Endothelial cell of umbilical vein (primary cell): ENCODE measurements around the gene CAMK2G. TPM values are rescaled to one million over a fixed set of nuclear protein-coding genes. Genes with fewer than 3 reads are reported as not detected.

Experiments
- BruUV-seq: library from RNA; stranded (reverse); fragments of 400-500 nt; replicated peaks from 2 replicates; lab custom pipeline; 2021; lab: Mats Ljungman, UMichigan
- CTCF ChIA-PET: fragments of 300-600, 350-600 bp; sonication (Branson Sonifier 250); formaldehyde crosslinking; loops from one replicate; lab custom pipeline; 2021; ENCODE audit warnings: antibody characterized with exemption, inconsistent platforms; lab: Charles Lee
- POLR2A ChIA-PET: fragments of 300-600, 350-600 bp; sonication (Branson Sonifier 250); formaldehyde crosslinking; loops from one replicate; lab custom pipeline; 2021; ENCODE audit warnings: antibody characterized with exemption, inconsistent platforms; lab: Charles Lee
- DNase-seq: peaks from one replicate; pipeline ENCODE4 v3.0.0-alpha.2; 2011; ENCODE audit warnings: low read depth, low spot score
- FAIRE-seq: peaks from 2 replicates; lab custom pipeline; 2011; peaks lifted over from hg19 to GRCh38; lab: Jason Lieb, UNC
- H2AFZ ChIP-seq: 2 replicates; pipeline ENCODE4 v1.6.0; 2012; ENCODE audit warnings: low read depth, low read length, control low read depth, inconsistent platforms
- H3K27ac ChIP-seq: 2 replicates; pipeline ENCODE4 v1.5.1; 2011; ENCODE audit warnings: low read depth, mild to moderate bottlenecking, control low read depth, low read length, moderate library complexity; ENCODE audit not compliant: insufficient read depth
- H3K27me3 ChIP-seq, 2 experiments: 2 replicates each; pipeline versions ENCODE4 v1.6.0 to v1.6.1; 2011; ENCODE audit warnings: low read length in 2 of 2, mixed read lengths in 1 of 2; ENCODE audit not compliant: control insufficient read depth in 2 of 2, insufficient read depth in 2 of 2
- H3K36me3 ChIP-seq, 2 experiments: 2 replicates in 1 of 2; 3 replicates in 1 of 2; pipeline ENCODE4 v1.5.1; 2011; ENCODE audit warnings: low read length in 2 of 2, mild to moderate bottlenecking in 1 of 2, moderate library complexity in 1 of 2; ENCODE audit not compliant: control insufficient read depth in 2 of 2, insufficient read depth in 2 of 2; ENCODE audit errors: extremely low read depth in 1 of 2
- H3K4me1 ChIP-seq: 3 replicates; pipeline ENCODE4 v1.5.1; 2011; ENCODE audit warnings: mild to moderate bottlenecking, low read length; ENCODE audit not compliant: control insufficient read depth, insufficient read depth; ENCODE audit errors: extremely low read depth
- H3K4me2 ChIP-seq: 2 replicates; pipeline ENCODE4 v1.6.1; 2011; ENCODE audit warnings: low read length, control low read depth, mixed read lengths; ENCODE audit not compliant: insufficient read depth
- H3K4me3 ChIP-seq, 3 experiments: fragments of 200-600 bp in 1 of 3; sonication (generic), shearing (Covaris generic) in 1 of 3; replicated peaks in 1 of 3; 2 replicates each; pipeline ENCODE4 v1.5.1; 2011 to 2016; ENCODE audit warnings: control low read depth in 3 of 3, low read length in 3 of 3, mild to moderate bottlenecking in 2 of 3, inconsistent platforms in 1 of 3, low read depth in 1 of 3, moderate library complexity in 1 of 3; ENCODE audit not compliant: insufficient read depth in 1 of 3
- H3K79me2 ChIP-seq: 2 replicates; pipeline ENCODE4 v1.6.0; 2012; ENCODE audit warnings: low read length, inconsistent platforms; ENCODE audit not compliant: control insufficient read depth, insufficient read depth
- H3K9ac ChIP-seq: replicated peaks from 2 replicates; pipeline ENCODE3; 2011; ENCODE audit warnings: low read length, control low read depth; ENCODE audit not compliant: insufficient read depth; ENCODE audit errors: extremely low read depth
- H3K9me1 ChIP-seq: replicated peaks from 3 replicates; pipeline ENCODE4 v1.6.0; 2011; ENCODE audit warnings: mild to moderate bottlenecking, low read length; ENCODE audit not compliant: control insufficient read depth, insufficient read depth; ENCODE audit errors: extremely low read depth
- H3K9me3 ChIP-seq: replicated peaks from 2 replicates; pipeline ENCODE4 v1.5.1; 2012; ENCODE audit warnings: low read length, inconsistent platforms; ENCODE audit not compliant: control insufficient read depth, insufficient read depth
- H4K20me1 ChIP-seq: replicated peaks from 2 replicates; pipeline ENCODE3; 2011; ENCODE audit warnings: mild to moderate bottlenecking, low read length; ENCODE audit not compliant: control insufficient read depth, insufficient read depth; ENCODE audit errors: extremely low read depth
- CTCF ChIP-seq, 2 donors: IDR thresholded peaks; 1 replicate in 1 of 2; 2 replicates in 1 of 2; pipeline ENCODE4 v1.5.1; 2011; ENCODE audit warnings: low read length in 2 of 2, mild to moderate bottlenecking in 2 of 2, moderate library complexity in 2 of 2, control low read depth in 1 of 2, inconsistent platforms in 1 of 2, low read depth in 1 of 2; ENCODE audit not compliant: insufficient read depth in 1 of 2; ENCODE audit errors: extremely low read depth in 1 of 2
- EZH2 ChIP-seq: IDR thresholded peaks from 2 replicates; pipeline ENCODE4 v1.6.1; 2012; ENCODE audit warnings: borderline replicate concordance, low read depth, mild to moderate bottlenecking, moderate library complexity, low read length, inconsistent platforms; ENCODE audit not compliant: severe bottlenecking
- FOS ChIP-seq: IDR thresholded peaks from 2 replicates; pipeline ENCODE4 v1.6.1; 2011; ENCODE audit warnings: mild to moderate bottlenecking, low read length, moderate library complexity, borderline replicate concordance; ENCODE audit not compliant: insufficient read depth
- JUN ChIP-seq: IDR thresholded peaks from 2 replicates; pipeline ENCODE4 v1.6.1; 2011; ENCODE audit warnings: borderline replicate concordance, low read depth; ENCODE audit not compliant: insufficient read length, insufficient read depth
- MAX ChIP-seq: IDR thresholded peaks from 2 replicates; pipeline ENCODE4 v1.6.1; 2011; ENCODE audit not compliant: insufficient read depth, insufficient read length
- MYC ChIP-seq: IDR thresholded peaks from one replicate; pipeline ENCODE4 v1.6.1; 2011; ENCODE audit warnings: mild to moderate bottlenecking, low read depth, low read length
- POLR2A ChIP-seq: IDR thresholded peaks from 2 replicates; pipeline ENCODE4 v1.6.1; 2012; ENCODE audit warnings: low read depth, mild to moderate bottlenecking, control low read depth, low read length
- dilution Hi-C: fragments of 300-500 bp; cut with MboI; formaldehyde crosslinking; loops from one replicate; pipeline ENCODE4 v1.15.0; 2019; ENCODE audit warnings: low sequenced_read_pairs; ENCODE audit not compliant: extremely low pct_ligation_motif_present
- intact Hi-C: fragments of 100-400 bp; cut with micrococcal nuclease; formaldehyde crosslinking; loops from one replicate; pipeline ENCODE4 v1.10.0; 2022
- polyA plus RNA-seq, 4 experiments: library from polyadenylated mRNA; depleted of rRNA in 3 of 4; stranded (reverse) in 3 of 4; unstranded in 1 of 4; fragments of >200 nt; gene quantifications; 2 replicates each; pipeline versions ENCODE4 v1.2.1 to v1.2.3, GENCODE V29; 2011 to 2012; ENCODE audit warnings: missing spikeins in 1 of 4
- total RNA-seq: library from RNA; stranded (reverse); gene quantifications from 2 replicates; pipeline ENCODE4 v1.2.3, GENCODE V29; 2021

CAMK2G gene
- total and polyA plus RNA-seq, 2 donors (not counting 3 experiments of a cell fraction or from before 2014, with no cell fraction given): 27.2 to 33.6 TPM

GRCh38 chr10:73843261-73843660 is 31.1 kb downstream of the CAMK2G start:
- Histone ChIP-seq H3K9me3 (no peaks in the 10 kb centered on the region), H3K4me2 (no peak overlapping the region), H3K4me1 (peaks cover 15% of the 10 kb centered on the region), H3K79me2 (no peaks in the 10 kb centered on the region), H3K9me1 (no peaks in the 10 kb centered on the region), H2AFZ (no peak overlapping the region), H3K27me3 (no peaks in the 10 kb centered on the region), H4K20me1 (no peaks in the 10 kb centered on the region), H3K4me3 (no peak overlapping the region), H3K9ac (no peak overlapping the region), H3K36me3 (peaks cover 3 to 14% of the 10 kb centered on the region in 2 experiments), H3K27ac (peak overlapping the region; percentile 45)
- no peak for TF ChIP-seq CTCF (IDR thresholded peaks at IDR 0.05; ENCODE audit: extremely low read depth in 1 of 2, insufficient read depth in 1 of 2, low read depth in 1 of 2, low read length in 2 of 2)
- peak; percentile 30 for TF ChIP-seq FOS
- TF ChIP-seq JUN: peak; percentile 60
- no peak for TF ChIP-seq MYC
- TF ChIP-seq EZH2: no peak
- TF ChIP-seq MAX: no peak
- no peak for TF ChIP-seq POLR2A
- dilution Hi-C loops: no loop called here
- DNase-seq: peak; percentile 52
- POLR2A ChIA-PET: no interaction called here
- CTCF ChIA-PET: interaction anchor here (1.4 to 11.6 kb wide), 2 partner anchors 9 to 37 kb away, joined by 3 to 171 read pairs; no protein-coding TSS in a partner anchor
- FAIRE-seq: peak; percentile 38
- intact Hi-C loops: no loop called here
- BruUV-seq: no TSS peak
